Left renal cortex interstitium (tissue), 4 donors: ENCODE measurements around the gene SUPT3H. TPM values are rescaled to one million over a fixed set of nuclear protein-coding genes. Genes with fewer than 3 reads are reported as not detected.
A peak's percentile ranks its signal among the peaks of the same experiment; 100 is the strongest.

Experiments used
- DNase-seq, 4 donors: peaks; one replicate each; pipeline ENCODE4 v3.0.0-alpha.2; 2013; ENCODE audit warnings: low read depth in 4 of 4, low spot score in 2 of 4, missing footprints in 1 of 4
- polyA plus RNA-seq, 4 donors: library from polyadenylated mRNA; unstranded; fragments of 120-200 nt; gene quantifications; one replicate each; pipeline ENCODE4 v1.2.1, GENCODE V29; 2013; ENCODE audit not compliant: insufficient read length in 4 of 4

Gene SUPT3H
- polyA plus RNA-seq, 4 donors = 18.8 to 24.9 (median 22.4) TPM

DNA sequence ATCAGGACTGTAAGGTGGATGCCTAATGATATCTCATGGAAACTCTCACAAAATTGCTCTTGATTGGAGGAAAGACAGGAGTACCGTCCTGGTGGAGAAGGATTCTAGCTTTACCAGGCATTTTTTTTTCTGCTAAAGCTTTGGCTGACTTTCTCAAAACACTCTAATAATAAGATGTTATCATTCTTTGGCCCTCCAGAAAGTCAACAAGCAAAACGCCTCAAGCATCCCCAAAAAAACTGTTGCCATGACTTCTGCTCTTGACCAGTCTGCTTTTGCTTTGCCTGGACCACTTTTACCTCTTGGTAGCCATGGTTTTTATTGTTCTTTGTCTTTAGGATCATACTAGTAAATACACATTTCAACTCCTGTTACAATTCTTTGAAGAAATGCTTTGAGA lies 105.1 kb downstream of the SUPT3H start:
- DNase-seq = no peak

- DNase-seq = no peak
These were observed 112.5 kb downstream of the SUPT3H start for GRCh38 chr6:45265246-45265645.

- DNase-seq = no peak
These were observed 117.0 kb downstream of the SUPT3H start for GRCh38 chr6:45260696-45261095.

DNA sequence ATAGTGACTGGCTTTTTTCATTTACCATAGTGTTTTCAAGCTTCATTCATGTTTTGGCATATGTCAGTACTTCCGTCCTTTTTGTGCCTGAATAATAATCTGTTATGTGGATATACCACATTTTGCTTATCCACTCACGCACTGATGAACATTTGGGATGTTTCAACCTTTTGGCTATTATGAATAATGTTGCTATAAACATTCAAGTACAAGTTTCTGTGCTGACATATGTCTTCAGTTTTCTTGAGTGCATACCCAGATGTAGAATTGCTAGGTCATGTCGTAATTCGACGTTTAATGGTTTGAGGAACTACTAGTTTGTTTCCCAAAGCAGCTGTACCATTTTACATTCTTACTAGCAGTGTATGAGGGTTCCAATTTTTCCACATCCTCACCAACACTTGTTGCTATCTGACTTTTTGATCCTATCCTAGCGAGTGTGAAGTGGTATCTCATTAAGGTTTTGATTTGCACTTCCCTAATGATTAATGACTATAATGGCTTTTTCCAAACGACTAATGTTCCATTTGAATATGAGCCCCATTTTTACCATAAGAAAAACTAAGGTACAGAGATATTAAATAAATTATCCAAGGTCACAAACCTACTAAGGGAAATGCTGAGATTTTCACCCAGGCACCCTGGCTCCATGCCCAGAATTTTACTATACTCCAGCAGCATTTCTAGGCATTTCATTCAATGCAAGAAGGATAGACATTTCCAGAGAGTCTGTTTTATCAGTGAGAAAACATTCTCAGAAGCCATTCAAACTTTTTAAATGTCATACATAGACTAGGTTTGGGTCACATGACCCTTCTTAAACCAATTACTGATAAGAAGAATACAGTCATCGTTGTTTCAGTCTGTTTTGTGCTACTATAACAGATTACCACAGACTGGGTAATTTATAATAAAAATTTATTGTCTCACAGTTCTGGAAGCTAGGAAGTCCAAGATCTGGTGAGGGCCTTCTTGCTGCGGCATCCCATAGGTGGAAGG lies 120.7 kb downstream of the SUPT3H start:
- DNase-seq = no peak

GRCh38 chr6:45255434-45255833 lies 122.3 kb downstream of the SUPT3H start:
- no peak for DNase-seq

DNA sequence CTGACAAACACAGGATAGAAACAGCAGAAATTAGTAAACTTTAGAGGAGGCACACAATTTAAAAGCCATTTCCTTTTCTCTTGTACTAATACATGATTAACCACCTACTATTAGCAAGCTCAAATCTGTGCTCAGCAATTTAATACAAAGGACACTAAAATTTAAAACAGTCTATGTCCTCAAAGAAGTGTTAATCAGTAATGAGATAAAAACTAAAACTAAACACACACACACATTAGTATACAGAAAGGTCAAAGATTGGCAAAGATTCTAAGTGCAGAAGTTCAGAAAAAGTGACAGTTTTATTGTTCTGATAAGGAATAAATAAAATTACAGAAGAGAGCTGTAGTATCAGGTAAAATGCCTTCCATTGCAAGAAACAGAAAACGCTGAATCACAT lies 123.5 kb downstream of the SUPT3H start:
- DNase-seq = no peak

DNA sequence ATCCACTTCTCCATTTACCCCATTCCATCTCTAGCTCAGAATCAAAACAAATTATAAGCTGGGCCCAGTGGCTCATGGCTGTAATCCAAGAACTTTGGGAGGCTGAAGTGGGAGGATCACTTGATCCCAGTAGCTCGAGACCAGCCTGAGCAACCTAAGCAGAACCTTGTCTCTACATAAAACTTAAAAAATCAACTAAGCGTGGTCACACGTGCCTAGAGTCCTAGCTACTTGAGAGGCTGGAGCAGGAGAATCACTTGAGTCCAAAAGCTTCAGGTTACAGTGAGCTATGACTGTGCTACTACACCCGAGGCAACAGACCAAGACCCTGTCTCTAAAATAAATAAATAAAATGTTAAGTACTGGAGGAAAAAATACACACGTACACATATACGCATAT lies 124.3 kb downstream of the SUPT3H start:
- DNase-seq = peak in 1 of 4 donors; percentile 10

DNA sequence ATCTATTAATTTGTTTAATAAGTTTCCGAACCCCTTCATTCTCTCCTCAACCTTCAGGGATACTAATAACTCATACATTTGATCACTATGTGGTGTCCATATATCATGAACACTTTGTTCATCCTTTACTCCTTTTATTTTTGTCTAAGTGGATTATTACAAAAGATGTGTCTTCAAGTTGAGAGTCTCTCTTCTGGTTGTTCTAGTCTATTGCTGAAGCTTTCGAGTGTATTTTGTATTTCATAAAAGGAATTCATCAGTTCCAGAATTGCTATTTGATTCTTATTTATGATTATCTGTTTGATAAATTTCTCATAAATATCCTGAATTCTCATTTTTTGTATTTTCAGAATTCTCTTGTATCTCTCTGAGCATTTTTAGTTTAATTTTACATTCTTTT lies 146.1 kb downstream of the SUPT3H start:
- DNase-seq = no peak

GRCh38 chr6:45229416-45229815 lies 148.3 kb downstream of the SUPT3H start:
- no peak for DNase-seq

DNA sequence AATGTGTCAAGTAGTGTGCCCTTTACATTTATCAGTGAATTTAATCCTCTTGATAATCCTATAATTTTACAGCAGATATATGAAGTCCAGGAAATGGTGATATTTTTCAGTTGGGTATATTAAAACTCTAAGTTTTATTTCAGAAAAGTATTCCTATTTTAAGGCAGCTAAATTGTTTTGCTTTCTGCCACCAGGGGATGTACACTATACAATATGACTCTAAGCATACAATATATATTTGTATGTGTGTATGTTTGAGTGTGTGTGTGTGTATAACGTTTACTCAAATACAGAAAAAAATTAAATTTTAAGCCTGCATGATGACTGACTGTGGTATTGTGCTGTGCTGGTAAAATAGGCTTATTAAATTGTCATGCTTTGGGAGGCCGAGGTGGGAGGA lies 151.7 kb downstream of the SUPT3H start:
- DNase-seq = no peak

DNA sequence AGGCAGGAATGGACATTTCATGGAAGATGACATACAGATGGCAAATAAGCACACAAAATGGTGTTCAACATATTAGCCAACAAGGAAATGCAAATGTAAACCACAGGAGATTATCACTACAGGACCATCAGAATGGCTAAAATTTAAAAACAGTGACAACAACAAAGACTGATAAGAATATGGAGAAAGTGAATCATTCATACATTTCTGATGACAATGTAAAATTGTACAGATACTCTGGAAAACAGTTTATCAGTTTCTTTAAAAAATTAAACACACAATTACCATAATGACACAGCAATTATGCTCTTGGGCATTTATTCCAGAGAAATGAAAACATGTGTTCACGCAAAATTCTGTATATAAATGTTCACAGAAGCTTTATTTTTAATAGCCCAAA lies 155.4 kb downstream of the SUPT3H start:
- no peak for DNase-seq

GRCh38 chr6:45215759-45216158 lies 162.0 kb downstream of the SUPT3H start:
- no peak for DNase-seq

GRCh38 chr6:45212976-45213375 lies 164.8 kb downstream of the SUPT3H start:
- DNase-seq = no peak

DNA sequence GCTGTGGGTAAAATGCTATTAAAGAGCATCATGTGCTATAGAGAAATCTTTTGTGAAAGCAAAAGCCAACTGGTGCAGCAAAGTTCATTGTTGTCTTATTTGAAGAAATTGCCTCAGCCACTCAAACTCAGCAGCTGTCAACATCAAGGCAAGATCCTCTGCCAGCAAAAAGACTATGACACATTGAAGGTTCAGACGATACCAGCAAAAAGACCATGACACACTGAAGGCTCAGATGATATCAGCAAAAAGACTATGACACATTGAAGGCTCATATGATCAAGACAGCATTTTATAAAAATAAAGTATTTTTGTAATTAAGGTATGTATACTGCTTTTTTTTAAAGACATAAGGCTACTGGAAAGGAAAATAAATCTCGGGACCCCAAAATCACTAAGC lies 168.0 kb downstream of the SUPT3H start:
- no peak for DNase-seq

- DNase-seq = no peak
These were observed 170.8 kb downstream of the SUPT3H start for GRCh38 chr6:45206793-45207492.

DNA sequence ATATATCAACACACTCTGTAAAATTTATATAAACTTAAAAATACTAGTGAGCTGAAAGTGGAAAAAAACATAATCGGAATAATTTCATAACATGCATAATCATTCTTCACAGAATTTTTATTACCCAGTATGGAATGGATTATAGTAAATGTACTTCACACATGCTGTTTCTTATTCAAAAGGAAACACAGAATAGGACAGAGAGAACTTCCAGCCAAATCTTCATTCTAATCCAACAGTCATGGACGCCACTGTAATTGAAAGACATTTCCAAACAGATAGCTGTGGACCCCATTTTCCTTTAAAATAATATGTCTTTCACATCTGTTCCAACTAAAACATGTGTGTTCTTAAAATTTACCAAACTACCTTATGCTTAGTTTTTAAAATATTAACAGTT lies 176.2 kb downstream of the SUPT3H start:
- no peak for DNase-seq

DNA sequence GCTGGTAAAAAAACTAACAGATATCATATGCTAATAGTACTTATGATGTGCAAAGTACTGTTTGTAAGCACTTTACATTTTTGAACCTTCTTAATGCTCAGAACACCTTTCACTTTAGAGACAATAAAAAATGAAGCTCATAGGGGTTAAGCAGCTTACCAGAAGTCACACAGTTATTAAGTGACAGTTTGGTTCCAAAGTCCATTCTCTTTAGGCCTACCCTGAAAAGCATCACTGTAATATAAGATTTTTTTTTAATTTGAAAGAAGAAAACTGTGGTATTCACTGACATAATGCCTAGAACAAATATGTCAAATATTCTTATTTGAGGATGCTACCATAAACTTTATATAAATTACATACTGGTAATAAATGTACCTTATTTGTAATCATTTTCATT lies 177.2 kb downstream of the SUPT3H start:
- no peak for DNase-seq

DNA sequence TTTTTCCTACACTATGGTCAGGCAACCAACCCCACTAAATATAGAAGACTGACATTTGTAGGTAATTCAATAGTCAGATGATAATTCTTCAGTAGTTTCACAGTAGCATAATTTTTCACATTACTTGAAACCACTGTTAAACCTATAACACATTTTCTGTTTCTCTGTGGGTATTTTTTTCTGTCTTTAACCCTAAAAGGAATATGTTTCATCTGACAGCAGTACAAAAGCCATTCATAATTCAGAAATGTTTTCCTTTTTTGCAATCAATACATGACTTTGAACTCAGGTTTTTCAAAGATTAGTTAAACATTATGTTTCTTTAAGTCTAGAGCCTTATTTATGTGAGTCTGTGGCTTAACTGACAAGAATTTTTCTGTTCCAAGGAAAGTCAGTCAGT lies 178.2 kb downstream of the SUPT3H start:
- DNase-seq = no peak

DNA sequence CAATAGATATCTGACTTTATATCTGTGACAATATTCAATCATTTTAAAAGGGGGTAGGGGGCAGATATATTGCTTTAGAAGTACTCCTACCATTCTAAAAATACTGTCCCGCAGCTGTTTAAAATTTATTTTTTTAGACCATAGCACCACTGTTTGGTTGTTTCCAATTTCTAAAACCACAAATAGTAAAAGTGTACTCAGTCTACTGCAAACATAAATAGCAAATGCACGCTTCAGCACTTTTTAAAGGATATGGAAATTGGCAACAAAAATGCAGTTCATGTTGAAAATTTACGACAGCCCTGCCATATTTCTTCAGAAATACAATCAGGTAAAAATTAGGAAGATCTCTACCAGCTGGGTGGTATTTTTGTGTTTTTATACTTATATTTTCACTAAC lies 181.6 kb downstream of the SUPT3H start:
- no peak for DNase-seq

GRCh38 chr6:45195137-45195536 lies 182.6 kb downstream of the SUPT3H start:
- DNase-seq = no peak

GRCh38 chr6:45192556-45192955 lies 185.2 kb downstream of the SUPT3H start:
- no peak for DNase-seq

DNA sequence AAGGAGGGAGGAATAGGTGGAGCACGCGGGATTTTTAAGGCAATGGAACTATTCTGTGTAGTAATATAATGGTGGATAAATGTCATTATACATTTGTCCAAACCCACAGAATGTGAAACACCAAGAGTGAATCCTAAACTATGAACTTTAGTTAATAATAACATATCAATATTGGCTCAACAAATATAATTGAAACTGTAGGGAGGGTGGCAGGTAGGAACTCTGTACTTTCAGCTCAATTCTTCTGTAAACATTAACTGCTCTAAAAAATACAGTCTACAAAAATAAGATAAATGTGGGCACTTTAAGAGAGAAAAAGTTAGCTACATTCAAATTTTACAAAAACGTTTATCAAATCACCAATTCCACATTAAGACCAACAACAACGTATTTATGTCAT lies 186.3 kb downstream of the SUPT3H start:
- DNase-seq = no peak
